ENCODE data around the gene GSG1L. TPM values are rescaled to one million over a fixed set of nuclear protein-coding genes. Genes with fewer than 3 reads are reported as not detected.

The GSG1L gene
- total RNA-seq, 1 experiment from 2014 or later: not detected

GRCh38 chr16:28069971-28070794 is 6.7 kb upstream of the GSG1L start:
- TF ChIP-seq CTCF (conservative IDR thresholded peaks at IDR 0.05): no peak
- no peak for TF ChIP-seq EZH2 (IDR thresholded peaks at IDR 0.05; ENCODE audit: low read depth)
- Histone ChIP-seq H3F3A (ENCODE audit: insufficient read depth, low read depth) (no peaks in the 10 kb centered on the region), H3K79me2 (ENCODE audit: low read depth) (no peaks in the 10 kb centered on the region), H3K4me2 (no peak overlapping the region), H3K36me3 (ENCODE audit: low read depth) (no peaks in the 10 kb centered on the region), H3K27ac (no peak overlapping the region), H3K27me3 (ENCODE audit: insufficient read depth, low read depth) (peaks cover 20% of the 10 kb centered on the region; the same call in 1 of the 2 replicates), H4K20me1 (ENCODE audit: insufficient read depth) (no peaks in the 10 kb centered on the region), H3K9me3 (ENCODE audit: insufficient read depth, low read depth) (no peaks in the 10 kb centered on the region), H3K4me3 (no peak overlapping the region), H2AFZ (no peak overlapping the region), H3K9me2 (ENCODE audit: insufficient read depth) (no peaks in the 10 kb centered on the region), H3K4me1 (replicated peaks; ENCODE audit: insufficient read depth) (no peaks in the 10 kb centered on the region)
- DNase-seq: no peak
- ChIA-PET CTCF (interaction anchor here (0.6 to 1.5 kb wide), 4 partner anchors 98 to 529 kb away, joined by 3 to 9 read pairs (median 6); no protein-coding TSS in a partner anchor), POLR2A (ENCODE audit: unreplicated experiment) (no interaction called here)
- no TSS peak for BruUV-seq (replicated peaks)
- intact Hi-C loops (cut with micrococcal nuclease; ENCODE audit: unreplicated experiment): loop anchor here (1.0 to 2.0 kb wide), 2 partner anchors 98 to 431 kb away; no protein-coding TSS in a partner anchor

- POLR2A ChIA-PET (ENCODE audit: unreplicated experiment): no interaction called here
- H3K27me3 ChIP-seq (ENCODE audit: insufficient read depth, low read depth): peaks cover 32% of the 10 kb centered on the region; the same call in 1 of the 2 replicates
- H3K36me3 ChIP-seq (ENCODE audit: low read depth): no peaks in the 10 kb centered on the region
- H3K9me2 ChIP-seq (ENCODE audit: insufficient read depth): no peaks in the 10 kb centered on the region
- H3K4me1 ChIP-seq (replicated peaks; ENCODE audit: insufficient read depth): no peaks in the 10 kb centered on the region
- BruUV-seq (replicated peaks): no TSS peak
- H3K79me2 ChIP-seq (ENCODE audit: low read depth): no peaks in the 10 kb centered on the region
- no peak for DNase-seq
- CTCF ChIA-PET: no interaction called here
- H3K9me3 ChIP-seq (ENCODE audit: insufficient read depth, low read depth): no peaks in the 10 kb centered on the region
- no peak for TF ChIP-seq EZH2 (IDR thresholded peaks at IDR 0.05; ENCODE audit: low read depth)
- TF ChIP-seq CTCF (conservative IDR thresholded peaks at IDR 0.05): no peak
- no peak overlapping the region for H3K4me3 ChIP-seq
- H4K20me1 ChIP-seq (ENCODE audit: insufficient read depth): no peaks in the 10 kb centered on the region
- intact Hi-C loops (cut with micrococcal nuclease; ENCODE audit: unreplicated experiment): no loop called here
- no peaks in the 10 kb centered on the region for H3F3A ChIP-seq (ENCODE audit: insufficient read depth, low read depth)
- H2AFZ ChIP-seq: no peak overlapping the region
- no peak overlapping the region for H3K4me2 ChIP-seq
- no peak overlapping the region for H3K27ac ChIP-seq
Measured at GRCh38 chr16:28068976-28069375, 5.5 kb upstream of the GSG1L start.

- no peaks in the 10 kb centered on the region for H3F3A ChIP-seq (ENCODE audit: insufficient read depth, low read depth)
- no peak overlapping the region for H2AFZ ChIP-seq
- ChIA-PET CTCF (interaction anchor here (0.5 to 0.7 kb wide), 3 partner anchors 94 to 200 kb away, joined by 3 to 5 read pairs (median 3); no protein-coding TSS in a partner anchor), POLR2A (ENCODE audit: unreplicated experiment) (interaction anchor here (0.5 kb wide), 1 partner anchor 298 kb away, joined by 4 read pairs; no protein-coding TSS in a partner anchor)
- no peaks in the 10 kb centered on the region for H4K20me1 ChIP-seq (ENCODE audit: insufficient read depth)
- no peaks in the 10 kb centered on the region for H3K36me3 ChIP-seq (ENCODE audit: low read depth)
- no peak overlapping the region for H3K4me3 ChIP-seq
- intact Hi-C loops (cut with micrococcal nuclease; ENCODE audit: unreplicated experiment): no loop called here
- TF ChIP-seq EZH2 (IDR thresholded peaks at IDR 0.05; ENCODE audit: low read depth) (no peak), CTCF (conservative IDR thresholded peaks at IDR 0.05) (no peak)
- H3K4me2 ChIP-seq: no peak overlapping the region
- no peaks in the 10 kb centered on the region for H3K9me3 ChIP-seq (ENCODE audit: insufficient read depth, low read depth)
- no peaks in the 10 kb centered on the region for H3K79me2 ChIP-seq (ENCODE audit: low read depth)
- peaks cover 29% of the 10 kb centered on the region; the same call in 1 of the 2 replicates for H3K27me3 ChIP-seq (ENCODE audit: insufficient read depth, low read depth)
- no peak overlapping the region for H3K27ac ChIP-seq
- H3K9me2 ChIP-seq (ENCODE audit: insufficient read depth): no peaks in the 10 kb centered on the region
- BruUV-seq (replicated peaks): no TSS peak
- no peak for DNase-seq
- H3K4me1 ChIP-seq (replicated peaks; ENCODE audit: insufficient read depth): no peaks in the 10 kb centered on the region
Measured at GRCh38 chr16:28067604-28068379, 4.3 kb upstream of the GSG1L start.

Data from PC-9 (cell line).